Measurements from ENCODE around the gene DDX59. TPM values are rescaled to one million over a fixed set of nuclear protein-coding genes. Genes with fewer than 3 reads are reported as not detected.

DDX59 gene
- total and polyA plus RNA-seq, 8 donors = 9.0 to 24.6 (median 11.2) TPM

DNA sequence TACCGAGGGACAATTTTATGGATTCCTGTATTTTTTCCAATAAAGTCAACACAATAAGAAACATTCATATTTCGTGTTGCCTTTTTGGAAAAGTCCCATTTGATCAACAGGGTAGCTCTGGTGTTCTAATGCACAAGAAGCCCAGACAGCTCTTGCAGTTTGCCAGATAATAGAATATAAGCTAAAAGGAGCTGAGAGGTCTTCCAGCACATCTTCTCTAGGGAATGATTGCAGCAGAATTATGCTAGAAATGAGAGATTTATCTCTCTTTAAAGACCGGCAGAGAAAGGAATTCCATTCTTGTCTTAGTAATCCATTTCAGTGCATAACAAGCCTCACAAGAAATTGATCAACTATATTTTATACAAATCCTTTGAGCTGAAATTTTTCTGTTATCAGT, 25.0 kb upstream of the DDX59 start:
- intact Hi-C loops (cut with DNase I) = no loop called here
- Histone ChIP-seq H3K4me3 (no peak overlapping the region), H3K27me3 (no peaks in the 10 kb centered on the region), H3K27ac (no peak overlapping the region), H3K4me1 (no peaks in the 10 kb centered on the region), H3K36me3 (no peaks in the 10 kb centered on the region), H3K9me3 (no peaks in the 10 kb centered on the region)
- 53 to 58% methylated on average over 3 of the region's 3 CpGs for WGBS, 2 donors
- TF ChIP-seq, protein P1, sequence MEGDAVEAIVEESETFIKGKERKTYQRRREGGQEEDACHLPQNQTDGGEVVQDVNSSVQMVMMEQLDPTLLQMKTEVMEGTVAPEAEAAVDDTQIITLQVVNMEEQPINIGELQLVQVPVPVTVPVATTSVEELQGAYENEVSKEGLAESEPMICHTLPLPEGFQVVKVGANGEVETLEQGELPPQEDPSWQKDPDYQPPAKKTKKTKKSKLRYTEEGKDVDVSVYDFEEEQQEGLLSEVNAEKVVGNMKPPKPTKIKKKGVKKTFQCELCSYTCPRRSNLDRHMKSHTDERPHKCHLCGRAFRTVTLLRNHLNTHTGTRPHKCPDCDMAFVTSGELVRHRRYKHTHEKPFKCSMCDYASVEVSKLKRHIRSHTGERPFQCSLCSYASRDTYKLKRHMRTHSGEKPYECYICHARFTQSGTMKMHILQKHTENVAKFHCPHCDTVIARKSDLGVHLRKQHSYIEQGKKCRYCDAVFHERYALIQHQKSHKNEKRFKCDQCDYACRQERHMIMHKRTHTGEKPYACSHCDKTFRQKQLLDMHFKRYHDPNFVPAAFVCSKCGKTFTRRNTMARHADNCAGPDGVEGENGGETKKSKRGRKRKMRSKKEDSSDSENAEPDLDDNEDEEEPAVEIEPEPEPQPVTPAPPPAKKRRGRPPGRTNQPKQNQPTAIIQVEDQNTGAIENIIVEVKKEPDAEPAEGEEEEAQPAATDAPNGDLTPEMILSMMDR (IDR thresholded peaks at IDR 0.05) = no peak
- DNase-seq (no peak), ATAC-seq (no peak), FAIRE-seq (no peak)

DNA sequence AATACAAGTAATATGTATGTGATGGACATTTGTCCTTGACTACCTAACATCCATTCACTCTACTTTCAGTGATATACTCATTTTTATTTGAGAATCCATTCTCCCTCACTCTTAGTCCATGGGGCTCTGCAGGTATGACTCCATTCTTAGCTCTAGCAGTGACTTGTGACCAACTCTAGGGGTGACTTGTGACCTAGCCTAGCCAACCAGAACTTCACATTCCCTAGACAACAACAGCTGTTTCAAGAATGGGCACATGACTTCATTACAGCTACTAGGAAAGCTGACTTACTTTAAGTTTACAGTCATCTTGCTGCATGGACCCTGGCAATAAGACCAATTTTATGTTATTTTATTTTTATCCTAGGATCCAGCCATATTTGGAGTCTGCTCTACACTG, 23.6 kb upstream of the DDX59 start:
- Histone ChIP-seq H3K27me3 (no peaks in the 10 kb centered on the region), H3K9me3 (no peaks in the 10 kb centered on the region), H3K4me3 (no peak overlapping the region), H3K4me1 (no peaks in the 10 kb centered on the region), H3K36me3 (no peaks in the 10 kb centered on the region), H3K27ac (no peak overlapping the region)
- FAIRE-seq (no peak), DNase-seq (no peak), ATAC-seq (no peak)
- TF ChIP-seq, protein P1 (IDR thresholded peaks at IDR 0.05) = no peak
- intact Hi-C loops (cut with DNase I) = no loop called here

DNA sequence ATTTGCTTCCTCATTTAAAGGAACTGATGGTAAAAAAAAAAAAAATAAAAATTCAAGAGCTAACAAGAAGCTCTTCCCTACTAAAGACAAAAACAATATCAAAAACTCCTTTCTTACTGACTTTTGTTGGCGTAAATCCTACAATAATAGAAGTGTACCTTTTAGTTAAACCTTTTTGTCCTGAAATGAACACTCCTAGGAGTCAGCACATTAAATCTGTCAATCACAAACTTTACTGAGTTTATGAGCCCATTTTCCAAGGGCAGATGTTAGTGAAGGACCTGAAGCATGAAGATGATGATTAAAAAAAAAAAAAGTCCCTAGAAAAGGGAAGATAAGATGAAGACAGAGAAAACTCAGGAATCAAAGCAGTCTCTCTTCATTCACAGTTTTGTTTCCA, 22.6 kb upstream of the DDX59 start:
- TF ChIP-seq, protein P1 (IDR thresholded peaks at IDR 0.05) = no peak
- ATAC-seq (no peak), FAIRE-seq (no peak), DNase-seq (no peak)
- H3K9me3 ChIP-seq = no peaks in the 10 kb centered on the region
- no peaks in the 10 kb centered on the region for H3K27me3 ChIP-seq
- H3K36me3 ChIP-seq = no peaks in the 10 kb centered on the region
- WGBS, 2 donors = 81 to 91% methylated on average over 1 of the region's 1 CpG
- H3K4me3 ChIP-seq = no peak overlapping the region
- intact Hi-C loops (cut with DNase I) = no loop called here
- H3K4me1 ChIP-seq = no peaks in the 10 kb centered on the region
- H3K27ac ChIP-seq = no peak overlapping the region

GRCh38 chr1:200686620-200687019, 16.9 kb upstream of the DDX59 start:
- no peak overlapping the region for H3K4me3 ChIP-seq
- intact Hi-C loops (cut with DNase I) = no loop called here
- WGBS, 2 donors = 22 to 31% methylated on average over 2 of the region's 2 CpGs
- H3K4me1 ChIP-seq = no peaks in the 10 kb centered on the region
- H3K27me3 ChIP-seq = no peaks in the 10 kb centered on the region
- H3K9me3 ChIP-seq = no peaks in the 10 kb centered on the region
- H3K36me3 ChIP-seq = no peaks in the 10 kb centered on the region
- H3K27ac ChIP-seq = no peak overlapping the region
- FAIRE-seq (no peak), ATAC-seq (no peak), DNase-seq (no peak)
- TF ChIP-seq, protein P1 (IDR thresholded peaks at IDR 0.05) = no peak

DNA sequence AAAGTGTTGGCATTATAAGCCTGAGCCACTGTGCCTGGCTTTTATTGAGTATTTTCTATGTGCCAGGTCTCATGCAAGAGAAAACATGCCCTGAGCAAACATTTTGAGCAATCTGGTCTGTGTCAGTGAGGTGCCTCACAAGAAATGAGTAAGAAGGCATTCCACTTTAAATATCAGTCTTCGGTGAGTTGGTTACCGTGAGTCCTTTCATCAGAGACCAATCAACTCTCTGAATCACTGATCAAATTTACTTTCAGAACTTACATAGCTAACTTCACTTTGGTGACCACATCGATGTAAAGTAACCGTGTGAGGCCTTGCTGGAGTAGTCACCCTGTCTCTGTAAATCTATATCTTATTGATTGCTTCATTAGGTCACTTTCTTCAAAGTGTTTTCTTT, 14.3 kb upstream of the DDX59 start:
- no peaks in the 10 kb centered on the region for H3K4me1 ChIP-seq
- TF ChIP-seq, protein P1 (IDR thresholded peaks at IDR 0.05) = no peak
- no peaks in the 10 kb centered on the region for H3K27me3 ChIP-seq
- intact Hi-C loops (cut with DNase I) = no loop called here
- H3K4me3 ChIP-seq = no peak overlapping the region
- FAIRE-seq (no peak), ATAC-seq (no peak), DNase-seq (no peak)
- H3K36me3 ChIP-seq = no peaks in the 10 kb centered on the region
- no peaks in the 10 kb centered on the region for H3K9me3 ChIP-seq
- no peak overlapping the region for H3K27ac ChIP-seq
- 53 to 55% methylated on average over 4 of the region's 4 CpGs for WGBS, 2 donors
